ENCODE data around the gene CHST12.

CHST12 gene

GRCh38 chr7:2479276-2480069 is 76.1 kb downstream of the CHST12 start:
- no peak for DNase-seq (ENCODE audit: low read depth)

GRCh38 chr7:2480070-2480408 is 76.6 kb downstream of the CHST12 start:
- DNase-seq (ENCODE audit: low read depth) = no peak

- DNase-seq (ENCODE audit: low read depth) = no peak
Measured at GRCh38 chr7:2481195-2481594, 77.8 kb downstream of the CHST12 start.

- DNase-seq (ENCODE audit: low read depth) = no peak
Measured at GRCh38 chr7:2482725-2483451, 79.5 kb downstream of the CHST12 start.

- DNase-seq (ENCODE audit: low read depth) = no peak
Measured at GRCh38 chr7:2483494-2483893, 80.1 kb downstream of the CHST12 start.

- no peak for DNase-seq (ENCODE audit: low read depth)
Measured at GRCh38 chr7:2484868-2485267, 81.5 kb downstream of the CHST12 start.

- DNase-seq (ENCODE audit: low read depth) = no peak
Measured at GRCh38 chr7:2487586-2488271, 84.3 kb downstream of the CHST12 start.

- DNase-seq (ENCODE audit: low read depth) = no peak
Measured at GRCh38 chr7:2488272-2488645, 84.8 kb downstream of the CHST12 start.

- no peak for DNase-seq (ENCODE audit: low read depth)
Measured at GRCh38 chr7:2488681-2489080, 85.3 kb downstream of the CHST12 start.

- DNase-seq (ENCODE audit: low read depth) = no peak
Measured at GRCh38 chr7:2490181-2490651, 86.8 kb downstream of the CHST12 start.

- no peak for DNase-seq (ENCODE audit: low read depth)
Measured at GRCh38 chr7:2492038-2492437, 88.6 kb downstream of the CHST12 start.

GRCh38 chr7:2493205-2494164 is 90.1 kb downstream of the CHST12 start:
- DNase-seq (ENCODE audit: low read depth) = no peak

GRCh38 chr7:2494191-2495130 is 91.0 kb downstream of the CHST12 start:
- DNase-seq (ENCODE audit: low read depth) = no peak

GRCh38 chr7:2495418-2496299 is 92.2 kb downstream of the CHST12 start:
- no peak for DNase-seq (ENCODE audit: low read depth)

GRCh38 chr7:2496375-2496774 is 93.0 kb downstream of the CHST12 start:
- DNase-seq (ENCODE audit: low read depth) = no peak

- DNase-seq (ENCODE audit: low read depth) = no peak
Measured at GRCh38 chr7:2497065-2497464, 93.7 kb downstream of the CHST12 start.

GRCh38 chr7:2497500-2498336 is 94.3 kb downstream of the CHST12 start:
- DNase-seq (ENCODE audit: low read depth) = no peak

All from stimulated activated CD8-positive, alpha-beta memory T cell treated with anti-CD3 and anti-CD28 coated beads, Interleukin-12 subunit alpha, Interleukin-12 subunit beta, amount 100 ng/mL, for 1 hour (primary cell).